ENCODE results near the gene VIPAS39. TPM values are rescaled to one million over a fixed set of nuclear protein-coding genes. Genes with fewer than 3 reads are reported as not detected.

VIPAS39 gene
- total RNA-seq, 1 donor: 34.0 TPM

DNA sequence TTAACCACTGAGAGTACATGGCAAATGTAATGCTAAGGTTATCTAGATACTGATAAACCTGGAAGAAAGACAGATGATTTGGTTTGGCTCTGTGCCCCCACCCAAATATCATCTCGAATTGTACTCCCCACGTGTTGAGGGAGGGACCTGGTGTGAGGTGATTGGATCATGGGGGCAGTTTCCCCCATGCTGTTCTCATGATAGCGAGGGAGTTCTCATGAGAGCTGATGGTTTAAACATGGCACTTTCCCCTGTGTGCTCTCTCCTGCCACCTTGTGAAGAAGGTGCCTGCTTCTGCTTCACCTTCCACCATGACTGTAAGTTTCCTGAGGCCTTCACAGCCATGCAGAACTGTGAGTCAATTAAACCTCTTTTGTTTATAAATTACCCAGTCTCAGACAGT, 48.3 kb downstream of the VIPAS39 start:
- Histone ChIP-seq H3K4me3 (ENCODE audit: insufficient read depth, low read length) (no peak overlapping the region), H4K20me1 (ENCODE audit: insufficient read depth, low read length) (no peaks in the 10 kb centered on the region), H3K27ac (ENCODE audit: low read depth, low read length) (no peak overlapping the region), H3K79me2 (ENCODE audit: insufficient read depth, low read length) (no peaks in the 10 kb centered on the region), H3K4me2 (ENCODE audit: insufficient read depth, low read length) (no peak overlapping the region), H2AFZ (ENCODE audit: low read length) (no peak overlapping the region), H3K4me1 (ENCODE audit: insufficient read depth, low read length) (no peaks in the 10 kb centered on the region), H3K27me3 (ENCODE audit: insufficient read depth, low read length) (no peaks in the 10 kb centered on the region), H3K36me3 (ENCODE audit: insufficient read depth, low read length) (no peaks in the 10 kb centered on the region), H3K9me3 (ENCODE audit: low read depth, low read length) (no peaks in the 10 kb centered on the region)
- no peak for DNase-seq (ENCODE audit: insufficient read length, low spot score, missing footprints)
- TF ChIP-seq, protein P1, sequence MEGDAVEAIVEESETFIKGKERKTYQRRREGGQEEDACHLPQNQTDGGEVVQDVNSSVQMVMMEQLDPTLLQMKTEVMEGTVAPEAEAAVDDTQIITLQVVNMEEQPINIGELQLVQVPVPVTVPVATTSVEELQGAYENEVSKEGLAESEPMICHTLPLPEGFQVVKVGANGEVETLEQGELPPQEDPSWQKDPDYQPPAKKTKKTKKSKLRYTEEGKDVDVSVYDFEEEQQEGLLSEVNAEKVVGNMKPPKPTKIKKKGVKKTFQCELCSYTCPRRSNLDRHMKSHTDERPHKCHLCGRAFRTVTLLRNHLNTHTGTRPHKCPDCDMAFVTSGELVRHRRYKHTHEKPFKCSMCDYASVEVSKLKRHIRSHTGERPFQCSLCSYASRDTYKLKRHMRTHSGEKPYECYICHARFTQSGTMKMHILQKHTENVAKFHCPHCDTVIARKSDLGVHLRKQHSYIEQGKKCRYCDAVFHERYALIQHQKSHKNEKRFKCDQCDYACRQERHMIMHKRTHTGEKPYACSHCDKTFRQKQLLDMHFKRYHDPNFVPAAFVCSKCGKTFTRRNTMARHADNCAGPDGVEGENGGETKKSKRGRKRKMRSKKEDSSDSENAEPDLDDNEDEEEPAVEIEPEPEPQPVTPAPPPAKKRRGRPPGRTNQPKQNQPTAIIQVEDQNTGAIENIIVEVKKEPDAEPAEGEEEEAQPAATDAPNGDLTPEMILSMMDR (IDR thresholded peaks at IDR 0.05; ENCODE audit: extremely low read depth, low read depth, low read length): peak; percentile 19

DNA sequence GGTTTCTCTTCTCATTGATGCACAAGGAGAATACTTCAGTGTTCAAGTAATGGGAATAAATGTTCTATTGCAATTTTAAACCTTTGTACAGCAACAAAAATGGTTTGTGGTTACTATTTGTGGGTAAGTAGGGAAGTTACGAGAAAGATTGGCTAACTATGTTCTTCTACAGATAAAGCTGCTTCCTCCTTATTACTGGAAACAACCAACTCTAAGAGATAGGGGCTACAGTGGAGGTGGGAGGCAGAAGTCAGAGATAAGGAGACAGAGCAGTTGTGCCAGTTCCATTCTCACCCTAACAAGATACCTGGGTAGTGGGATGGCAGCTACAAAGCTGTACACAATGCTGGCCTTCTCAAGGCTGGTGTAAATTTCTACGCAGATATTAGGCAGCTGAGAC, 50.2 kb downstream of the VIPAS39 start:
- Histone ChIP-seq H3K9me3 (ENCODE audit: low read depth, low read length) (no peaks in the 10 kb centered on the region), H3K36me3 (ENCODE audit: insufficient read depth, low read length) (no peaks in the 10 kb centered on the region), H4K20me1 (ENCODE audit: insufficient read depth, low read length) (no peaks in the 10 kb centered on the region), H3K4me1 (ENCODE audit: insufficient read depth, low read length) (no peaks in the 10 kb centered on the region), H2AFZ (ENCODE audit: low read length) (no peak overlapping the region), H3K27ac (ENCODE audit: low read depth, low read length) (no peak overlapping the region), H3K4me3 (ENCODE audit: insufficient read depth, low read length) (no peak overlapping the region), H3K4me2 (ENCODE audit: insufficient read depth, low read length) (no peak overlapping the region), H3K79me2 (ENCODE audit: insufficient read depth, low read length) (no peaks in the 10 kb centered on the region), H3K27me3 (ENCODE audit: insufficient read depth, low read length) (no peaks in the 10 kb centered on the region)
- TF ChIP-seq, protein P1 (IDR thresholded peaks at IDR 0.05; ENCODE audit: extremely low read depth, low read depth, low read length): no peak
- DNase-seq (ENCODE audit: insufficient read length, low spot score, missing footprints): no peak

DNA sequence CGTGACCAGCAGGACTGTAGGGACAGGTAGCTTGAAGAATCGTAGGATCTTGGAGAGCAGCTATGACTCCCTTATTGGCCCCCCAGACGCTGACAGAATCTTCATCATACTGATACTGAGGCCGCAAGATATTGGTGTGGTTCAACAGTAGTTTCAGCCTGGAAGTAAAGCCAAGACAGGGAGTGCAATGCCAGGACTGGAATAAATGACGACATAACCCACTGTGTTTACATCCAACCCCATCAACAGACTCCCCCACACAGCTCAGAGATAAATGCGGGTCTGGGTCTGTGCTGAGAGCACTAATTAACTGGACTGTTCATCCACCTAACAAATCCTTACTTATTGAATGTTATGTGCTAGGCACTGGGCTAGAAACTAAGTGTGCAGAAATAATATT, 50.7 kb downstream of the VIPAS39 start:
- no peaks in the 10 kb centered on the region for H3K9me3 ChIP-seq (ENCODE audit: low read depth, low read length)

DNA sequence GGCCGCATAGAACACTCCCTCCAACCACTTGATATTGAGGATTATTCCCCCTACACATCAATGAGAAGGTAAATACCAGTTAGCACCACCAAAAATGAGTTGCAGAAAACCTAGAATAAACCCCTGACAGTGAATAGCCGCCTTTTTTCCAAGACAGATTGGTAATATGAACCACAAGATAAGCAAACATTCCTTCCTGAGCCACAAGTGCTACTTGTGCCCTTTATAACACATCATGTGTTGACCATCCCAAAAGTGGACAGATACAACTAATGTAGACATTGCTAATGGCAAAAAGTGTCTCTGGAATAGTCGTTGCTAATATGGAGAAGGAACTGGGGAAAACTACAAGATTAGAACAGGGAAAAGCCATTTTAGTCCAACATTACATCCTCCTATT, 51.3 kb downstream of the VIPAS39 start:
- DNase-seq (ENCODE audit: insufficient read length, low spot score, missing footprints): no peak
- Histone ChIP-seq H3K27me3 (ENCODE audit: insufficient read depth, low read length) (no peaks in the 10 kb centered on the region), H3K79me2 (ENCODE audit: insufficient read depth, low read length) (no peaks in the 10 kb centered on the region), H3K36me3 (ENCODE audit: insufficient read depth, low read length) (no peaks in the 10 kb centered on the region), H4K20me1 (ENCODE audit: insufficient read depth, low read length) (no peaks in the 10 kb centered on the region), H3K4me3 (ENCODE audit: insufficient read depth, low read length) (no peak overlapping the region), H3K9me3 (ENCODE audit: low read depth, low read length) (no peaks in the 10 kb centered on the region), H3K4me2 (ENCODE audit: insufficient read depth, low read length) (no peak overlapping the region), H3K27ac (ENCODE audit: low read depth, low read length) (no peak overlapping the region), H3K4me1 (ENCODE audit: insufficient read depth, low read length) (no peaks in the 10 kb centered on the region), H2AFZ (ENCODE audit: low read length) (no peak overlapping the region)
- TF ChIP-seq, protein P1 (IDR thresholded peaks at IDR 0.05; ENCODE audit: extremely low read depth, low read depth, low read length): no peak

More for the DNA sequence above, 50.7 kb downstream of the VIPAS39 start:
- Histone ChIP-seq H3K4me2 (ENCODE audit: insufficient read depth, low read length) (no peak overlapping the region), H3K27ac (ENCODE audit: low read depth, low read length) (no peak overlapping the region), H3K4me1 (ENCODE audit: insufficient read depth, low read length) (no peaks in the 10 kb centered on the region), H3K4me3 (ENCODE audit: insufficient read depth, low read length) (no peak overlapping the region), H3K79me2 (ENCODE audit: insufficient read depth, low read length) (no peaks in the 10 kb centered on the region), H2AFZ (ENCODE audit: low read length) (no peak overlapping the region), H3K36me3 (ENCODE audit: insufficient read depth, low read length) (no peaks in the 10 kb centered on the region), H4K20me1 (ENCODE audit: insufficient read depth, low read length) (no peaks in the 10 kb centered on the region), H3K27me3 (ENCODE audit: insufficient read depth, low read length) (no peaks in the 10 kb centered on the region)
- TF ChIP-seq, protein P1 (IDR thresholded peaks at IDR 0.05; ENCODE audit: extremely low read depth, low read depth, low read length): no peak
- no peak for DNase-seq (ENCODE audit: insufficient read length, low spot score, missing footprints)

Measured in osteoblast (primary cell).